ENCODE data around the gene MMP25.
"Not testable (repeated sequence)": the region's sequence is repeated elsewhere in the genome, so short reads cannot be mapped to it uniquely, and the experiment has no call there.

Gene MMP25

DNA sequence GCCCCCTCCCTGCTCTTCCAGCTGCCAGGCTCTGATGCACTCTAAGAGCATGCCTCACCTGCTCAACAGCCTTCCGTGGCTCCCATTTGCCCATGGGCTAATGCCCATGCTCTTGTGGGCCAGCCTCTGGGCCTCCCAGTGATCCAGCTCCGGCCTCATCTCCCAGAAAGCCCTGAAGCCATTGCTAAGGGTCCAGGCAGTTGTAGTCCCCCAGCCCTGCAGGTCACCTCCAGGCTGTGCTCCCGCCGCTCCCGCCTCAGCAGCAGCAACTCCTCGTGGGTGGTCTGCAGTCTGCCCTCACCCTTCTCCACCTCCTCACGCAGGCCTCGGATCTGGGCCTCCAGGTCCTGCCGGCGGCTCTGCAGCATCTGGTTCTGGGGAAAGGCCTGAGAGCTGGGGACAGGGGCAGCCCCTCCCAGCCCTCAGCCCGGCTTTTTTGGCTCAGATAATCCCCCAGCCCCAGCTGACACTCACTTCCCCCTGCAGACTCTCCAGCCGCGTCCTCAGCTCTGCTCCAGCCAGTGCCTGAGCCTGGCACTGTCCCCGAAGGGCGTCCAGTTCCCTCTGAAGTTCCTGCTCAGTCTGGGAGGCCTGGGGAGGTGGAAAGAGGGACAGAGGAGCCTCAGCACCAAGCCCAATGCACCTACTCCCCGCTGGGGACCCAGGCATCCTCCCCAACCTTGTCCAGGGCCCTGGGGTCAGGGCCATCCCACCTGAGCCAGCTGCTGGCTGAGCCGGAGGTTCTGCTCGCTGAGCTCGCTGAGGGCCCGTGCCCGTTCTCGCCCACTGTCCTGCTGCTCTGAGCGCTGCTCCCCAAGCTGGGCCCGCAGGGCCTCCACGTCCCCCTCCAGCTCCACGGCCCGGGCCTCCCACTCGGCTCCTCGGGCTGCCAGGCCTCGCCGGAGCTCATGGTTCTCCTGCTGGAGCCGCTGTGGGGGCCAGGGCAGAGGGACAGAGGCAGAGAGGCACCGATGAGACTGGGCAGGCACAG, 15.8 kb upstream of the MMP25 start:
- DNase-seq = no peak

DNA sequence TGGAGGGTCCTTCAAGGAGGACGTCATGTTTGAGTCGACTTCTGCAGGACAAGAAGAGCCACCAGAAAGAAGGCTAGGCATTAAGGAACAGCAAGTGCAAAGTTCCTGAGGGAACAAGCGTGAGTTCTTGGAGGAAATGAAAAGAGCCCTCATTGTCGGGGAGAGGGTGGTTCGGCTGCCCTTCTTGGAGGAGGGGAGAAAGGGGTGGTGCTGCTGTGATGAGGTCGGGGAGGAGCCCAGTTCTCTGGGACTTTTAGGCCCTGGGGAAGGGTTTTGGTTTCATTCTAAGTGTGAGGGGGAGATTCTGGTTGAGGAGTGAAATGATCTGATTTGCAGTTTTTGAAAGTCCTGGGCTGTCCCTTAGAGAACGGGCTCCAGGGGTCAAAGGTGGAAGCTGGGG, 13.7 kb upstream of the MMP25 start:
- no peak for DNase-seq

DNA sequence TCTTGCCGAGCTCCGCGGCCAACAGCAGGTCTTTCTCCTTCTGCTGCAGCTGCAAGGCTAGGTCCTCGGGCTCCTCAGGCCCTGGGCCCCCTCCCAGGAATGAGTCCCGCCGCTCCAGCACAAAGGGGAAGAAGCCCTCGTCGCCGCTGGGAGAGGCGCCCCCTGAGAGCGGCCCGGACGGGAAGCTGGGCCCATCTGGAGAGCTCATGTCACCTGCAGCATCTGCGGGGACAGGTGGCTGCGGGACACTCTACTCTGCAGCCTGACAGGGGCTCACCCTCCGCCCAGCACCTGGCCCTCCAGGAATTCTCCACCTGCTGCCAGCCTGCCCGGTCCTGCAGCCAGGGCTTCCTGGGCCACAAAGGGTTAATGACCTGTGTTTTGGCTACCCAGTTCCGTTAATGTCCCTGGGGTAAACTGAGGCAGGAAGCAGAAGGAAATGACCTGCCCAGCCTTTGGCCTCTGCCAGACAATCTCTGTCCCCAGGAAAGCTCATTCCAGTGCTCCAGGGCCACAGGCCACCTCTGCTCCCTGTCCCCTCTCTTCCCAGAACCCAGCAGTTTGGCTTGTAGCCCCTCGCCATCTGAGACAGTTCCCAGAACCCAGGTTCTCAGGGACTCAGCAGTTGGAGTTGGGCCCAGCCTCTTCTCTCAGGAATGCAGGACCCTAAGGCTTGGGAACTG, 10.9 kb upstream of the MMP25 start:
- no peak for DNase-seq

DNA sequence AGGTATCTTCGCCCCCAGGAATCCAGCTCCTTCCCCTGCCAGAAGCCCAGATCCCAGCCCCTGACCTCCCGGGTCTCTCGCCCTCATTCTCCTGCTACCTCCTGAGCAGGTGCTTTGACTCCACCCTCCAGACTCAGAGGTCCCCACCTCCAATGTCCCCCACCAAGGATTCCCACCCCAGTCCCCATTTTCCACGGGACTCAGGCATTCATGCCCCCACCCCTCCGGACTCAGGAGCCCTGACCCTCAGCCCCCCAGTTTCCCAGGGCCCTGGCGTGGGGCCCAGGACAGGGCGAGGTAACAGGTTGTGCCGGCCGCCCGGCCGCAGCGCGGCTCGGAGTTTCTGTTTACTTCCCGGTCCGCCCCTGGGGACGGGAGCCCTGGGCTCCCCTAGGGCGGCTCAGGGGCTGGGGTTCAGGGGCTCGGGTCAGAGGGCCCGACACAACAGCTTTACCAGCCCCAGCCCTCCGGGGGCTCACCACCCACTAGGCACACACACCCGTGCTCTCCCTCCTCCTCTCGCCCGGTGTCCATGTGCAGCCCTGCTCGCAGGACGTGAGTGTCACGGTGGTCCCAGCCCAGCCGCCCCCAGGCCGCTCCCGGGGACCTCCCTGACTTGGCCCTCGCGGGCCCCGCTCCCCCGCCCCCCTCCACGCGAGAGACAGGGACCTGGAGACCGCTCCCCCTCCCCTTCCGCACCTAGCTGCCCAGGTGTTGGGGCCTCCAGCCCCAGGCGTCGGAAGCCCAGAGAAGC, 10.2 kb upstream of the MMP25 start:
- no peak for DNase-seq

DNA sequence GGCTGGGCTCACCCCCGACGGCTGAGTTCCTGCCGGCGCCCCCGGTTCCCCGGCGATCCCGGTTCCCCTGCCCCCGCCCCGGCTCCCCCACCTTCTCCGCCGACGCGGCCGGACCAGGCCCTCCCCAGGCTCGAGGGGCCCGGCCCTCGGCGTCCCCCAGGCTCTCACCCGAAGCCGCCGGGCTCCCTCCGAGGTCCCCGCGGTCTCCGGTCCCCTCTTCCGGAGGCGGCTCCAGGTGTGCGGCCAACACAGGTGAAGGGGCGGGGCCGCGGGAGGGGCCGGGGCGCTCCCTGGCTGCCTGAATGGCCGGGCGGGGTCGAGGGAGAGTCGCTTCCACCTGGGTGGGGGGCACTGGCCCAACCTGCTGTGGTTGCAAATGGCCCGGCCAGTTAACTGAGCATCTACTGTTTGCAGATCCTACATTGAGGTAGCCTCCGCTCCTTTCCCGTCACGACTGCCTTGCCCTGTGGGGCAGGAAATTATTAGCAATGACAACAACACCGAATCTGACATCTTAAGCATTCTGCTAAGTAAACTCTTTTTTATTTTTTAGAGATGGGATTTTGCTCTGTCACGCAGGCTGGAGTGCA, 9.5 kb upstream of the MMP25 start, which contains the start of gene BICDL2:
BICDL2 (minus strand) TSS at position 219 of the 590 bp plus-strand sequence. CDS start 1,448 bp downstream, outside the sequence.
- DNase-seq = no peak

DNA sequence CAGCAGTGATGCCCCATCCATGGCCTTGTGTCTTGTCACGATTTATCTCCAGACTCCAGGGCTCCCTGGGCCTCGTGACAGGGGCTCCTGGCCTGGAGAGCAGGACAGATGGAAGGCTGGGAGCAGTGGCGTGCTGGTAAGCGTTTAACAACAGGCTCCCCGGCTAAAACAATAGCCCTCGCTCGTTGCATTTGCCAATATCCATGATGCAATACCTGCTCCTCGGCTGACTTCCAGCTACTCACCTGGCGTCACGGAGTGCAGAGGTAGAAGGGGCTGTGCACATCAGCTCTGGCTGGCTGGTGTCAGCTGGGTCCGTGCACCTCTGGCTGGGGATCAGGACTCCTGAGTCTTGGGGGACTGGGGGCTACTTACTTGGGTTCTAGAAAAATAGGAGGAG, 8.1 kb upstream of the MMP25 start:
- DNase-seq = no peak

DNA sequence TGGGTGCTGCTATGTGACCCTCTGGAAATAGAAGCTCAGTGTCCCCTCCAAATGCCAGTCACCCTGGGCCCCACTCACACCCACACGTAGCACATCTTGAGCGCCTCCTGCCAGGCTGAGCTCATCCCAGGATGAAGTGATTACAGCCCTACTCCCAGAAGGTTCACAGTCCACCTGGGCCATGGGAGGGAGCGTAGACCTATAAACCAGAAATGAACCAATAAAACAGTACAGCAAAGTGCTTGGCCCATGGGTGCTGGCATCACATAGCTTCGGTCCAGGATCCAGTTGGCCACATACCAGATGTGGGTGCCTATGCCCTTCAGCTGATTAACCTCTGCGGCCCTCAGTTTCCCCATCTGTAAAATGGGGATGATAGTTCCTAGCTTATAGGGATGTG, 7.5 kb upstream of the MMP25 start:
- no peak for DNase-seq

DNA sequence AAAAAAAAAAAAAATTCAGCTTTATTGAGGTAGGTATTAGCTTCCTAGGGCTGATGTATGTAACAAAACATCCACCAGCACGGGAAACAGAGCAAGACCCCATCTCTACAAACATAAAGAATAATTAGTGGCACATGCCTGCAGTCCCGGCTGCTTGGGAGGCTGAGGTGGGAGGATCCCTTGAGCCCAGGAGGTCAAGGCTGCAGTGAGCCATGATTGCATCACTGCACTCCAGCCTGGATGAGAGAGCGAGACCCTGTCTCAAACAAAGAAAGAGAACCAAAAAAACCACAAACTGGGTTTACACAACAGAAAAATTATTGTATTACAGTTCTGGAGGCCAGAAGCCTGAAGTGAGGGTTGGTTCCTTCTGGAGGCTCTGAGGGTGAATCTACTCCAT, 4.0 kb upstream of the MMP25 start:
- DNase-seq = no peak

DNA sequence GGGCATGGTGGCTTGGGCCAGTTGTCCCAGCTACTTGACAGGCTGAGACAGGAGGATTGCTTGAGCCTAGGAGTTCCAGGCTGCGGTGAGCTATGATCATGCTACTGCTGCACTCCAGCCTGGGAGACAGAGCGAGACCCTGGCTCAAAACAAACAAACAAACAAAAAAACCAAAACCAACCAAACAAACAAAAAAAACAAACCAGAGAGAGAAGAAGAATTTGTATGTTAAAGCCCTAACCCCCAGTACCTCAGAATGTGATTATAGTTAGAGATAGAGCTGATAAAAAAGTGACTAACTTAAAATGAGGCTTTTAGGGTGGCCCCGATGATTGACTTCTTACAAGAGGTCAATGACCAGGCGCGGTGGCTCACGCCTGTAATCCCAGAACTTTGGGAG, 1.7 kb upstream of the MMP25 start:
- DNase-seq = no peak

DNA sequence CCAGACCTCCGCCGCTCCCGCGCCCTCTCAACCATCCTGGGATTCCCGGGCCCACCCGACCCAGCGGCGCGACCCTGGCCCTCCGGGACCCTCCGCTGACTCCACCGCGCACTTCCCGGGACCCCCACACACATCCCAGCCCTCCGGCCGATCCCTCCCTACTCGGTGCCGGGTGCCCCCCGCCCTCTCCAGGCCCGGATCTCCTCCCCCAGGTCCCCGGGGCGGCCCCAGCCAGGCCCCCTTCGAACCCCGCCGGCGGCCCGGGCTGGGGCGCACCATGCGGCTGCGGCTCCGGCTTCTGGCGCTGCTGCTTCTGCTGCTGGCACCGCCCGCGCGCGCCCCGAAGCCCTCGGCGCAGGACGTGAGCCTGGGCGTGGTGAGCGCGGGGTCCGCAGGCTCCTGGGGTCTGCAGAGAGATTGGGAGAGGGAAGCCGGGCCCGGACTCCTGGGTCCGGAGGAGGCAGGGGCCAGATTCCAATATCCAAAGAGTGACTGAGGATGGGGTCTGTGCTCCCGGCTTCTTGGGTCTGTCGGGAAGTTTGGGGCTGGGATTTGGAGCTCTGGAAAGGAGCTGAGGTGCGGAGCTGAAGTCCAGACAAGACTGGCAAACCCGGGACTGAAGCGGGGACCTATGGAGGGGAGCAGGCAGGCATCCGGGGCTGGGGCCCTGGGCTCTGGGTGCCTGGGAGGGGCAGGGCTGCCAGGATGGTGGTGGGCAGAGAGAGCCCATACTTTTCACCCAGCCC, 453 bp downstream of the MMP25 start:
- no peak for DNase-seq

DNA sequence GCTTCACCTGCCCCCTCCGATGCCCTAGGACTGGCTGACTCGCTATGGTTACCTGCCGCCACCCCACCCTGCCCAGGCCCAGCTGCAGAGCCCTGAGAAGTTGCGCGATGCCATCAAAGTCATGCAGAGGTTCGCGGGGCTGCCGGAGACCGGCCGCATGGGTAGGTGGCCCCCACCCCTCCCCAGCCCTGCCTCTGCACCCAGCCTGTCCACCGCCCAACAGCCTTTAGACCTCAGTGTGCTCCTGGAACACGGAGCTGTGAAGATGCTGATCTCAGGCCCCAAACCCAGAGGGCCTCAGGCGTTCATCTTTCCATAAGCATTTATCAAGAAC, 993 bp downstream of the MMP25 start:
- no peak for DNase-seq

DNA sequence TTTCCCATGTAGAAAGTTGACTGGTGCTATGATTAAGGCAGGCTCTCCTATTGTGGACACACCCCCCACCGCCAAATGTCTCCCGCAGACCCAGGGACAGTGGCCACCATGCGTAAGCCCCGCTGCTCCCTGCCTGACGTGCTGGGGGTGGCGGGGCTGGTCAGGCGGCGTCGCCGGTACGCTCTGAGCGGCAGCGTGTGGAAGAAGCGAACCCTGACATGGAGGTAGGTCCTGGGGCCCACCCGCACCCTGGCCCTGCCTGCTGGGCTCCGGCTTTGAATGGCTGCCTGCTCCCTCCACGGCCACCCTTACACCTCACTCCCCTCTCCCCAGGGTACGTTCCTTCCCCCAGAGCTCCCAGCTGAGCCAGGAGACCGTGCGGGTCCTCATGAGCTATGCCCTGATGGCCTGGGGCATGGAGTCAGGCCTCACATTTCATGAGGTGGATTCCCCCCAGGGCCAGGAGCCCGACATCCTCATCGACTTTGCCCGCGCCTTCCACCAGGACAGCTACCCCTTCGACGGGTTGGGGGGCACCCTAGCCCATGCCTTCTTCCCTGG, 3.6 kb downstream of the MMP25 start:
- no peak for DNase-seq

DNA sequence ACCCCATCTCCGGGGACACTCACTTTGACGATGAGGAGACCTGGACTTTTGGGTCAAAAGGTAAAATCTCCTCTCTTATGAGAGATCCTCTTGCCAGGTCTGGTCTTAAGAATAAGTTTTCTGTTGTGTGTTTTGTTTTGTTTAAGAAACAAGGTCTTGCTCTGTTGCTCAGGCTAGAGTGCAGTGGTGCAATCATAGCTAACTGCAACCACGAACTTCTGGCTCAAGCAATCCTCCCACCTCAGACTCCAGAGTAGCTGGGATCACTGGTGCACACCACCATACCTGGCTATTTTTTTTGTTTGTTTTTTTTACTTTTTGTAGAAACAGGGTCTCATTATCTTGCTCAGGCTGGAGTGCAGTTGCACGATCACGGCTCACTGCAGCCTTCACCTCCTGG, 4.1 kb downstream of the MMP25 start:
- no peak for DNase-seq

DNA sequence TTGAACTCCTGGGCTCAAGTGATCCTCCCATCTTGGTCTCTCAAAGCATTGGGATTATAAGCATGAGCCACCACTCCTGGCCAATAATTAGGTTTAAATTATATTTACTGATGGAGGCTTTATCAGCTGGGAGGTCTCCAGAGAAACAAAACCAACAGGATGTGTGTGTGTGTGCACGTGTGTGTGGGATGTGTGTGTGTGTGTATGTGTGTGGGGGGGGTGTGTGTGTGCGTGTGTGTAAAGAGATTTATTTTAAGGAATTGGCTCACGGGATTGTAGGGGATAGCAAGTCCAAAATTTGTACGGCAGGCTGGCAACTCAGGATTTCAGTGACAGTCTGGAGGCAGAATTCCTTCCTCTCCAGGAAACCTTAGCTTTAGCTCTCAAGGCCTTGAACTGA, 4.6 kb downstream of the MMP25 start:
- no peak for DNase-seq

DNA sequence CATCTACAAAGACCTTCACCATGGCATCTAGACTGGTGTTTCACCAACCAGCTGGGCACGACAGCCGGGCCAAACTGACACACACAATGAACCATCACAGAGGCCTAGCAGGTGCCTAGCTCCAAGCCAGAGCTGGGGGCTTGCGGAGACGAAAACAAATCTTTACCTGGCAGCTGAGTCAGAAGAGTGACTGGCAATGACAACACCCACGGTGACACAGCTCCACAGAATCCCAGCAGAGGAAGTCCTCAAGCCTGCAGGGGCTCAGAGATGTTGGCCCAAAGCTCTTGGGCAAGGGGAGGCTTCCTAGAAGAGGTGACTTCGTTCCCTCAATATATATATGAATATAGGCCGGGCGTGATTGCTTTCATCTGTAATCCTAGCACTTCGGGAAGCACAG, 5.1 kb downstream of the MMP25 start:
- DNase-seq = no peak

DNA sequence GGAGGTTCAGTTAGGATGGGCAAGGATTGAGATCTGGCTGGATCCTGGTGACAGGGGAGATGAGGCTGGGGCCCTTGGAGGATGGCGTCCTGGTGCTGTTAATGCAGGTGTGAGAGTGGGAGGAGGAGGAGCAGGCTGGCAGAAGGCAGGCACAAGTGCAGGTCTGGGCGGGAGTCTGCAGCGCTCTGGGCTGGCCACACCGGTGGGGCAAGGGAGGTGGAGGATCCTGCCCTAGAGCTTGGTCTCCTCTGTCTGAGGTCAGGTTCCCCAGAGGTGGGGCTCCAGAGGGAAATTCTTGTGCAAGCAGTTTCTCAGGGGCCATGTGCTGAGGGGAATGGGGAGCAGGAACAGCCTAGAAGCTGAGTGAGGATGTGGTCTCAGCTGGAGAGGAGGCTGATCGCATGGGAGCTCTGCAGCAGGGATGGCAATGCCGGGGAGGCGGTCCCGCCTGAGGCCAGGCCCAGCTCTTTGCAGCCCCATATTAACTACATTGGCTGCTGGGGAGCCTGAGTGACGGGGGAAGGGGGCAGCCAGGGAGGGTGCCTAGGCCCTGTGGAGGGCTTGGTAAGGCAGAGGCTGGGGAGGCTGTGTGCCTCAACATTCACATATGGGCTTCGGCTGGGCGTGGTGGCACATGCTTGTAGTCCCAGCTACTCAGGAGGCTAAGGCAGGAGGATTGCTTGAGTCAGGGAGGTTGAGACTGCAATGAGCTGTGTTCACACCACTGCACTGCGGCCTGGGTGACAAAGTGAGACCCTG, 6.4 kb downstream of the MMP25 start:
- not testable (repeated sequence) for DNase-seq

DNA sequence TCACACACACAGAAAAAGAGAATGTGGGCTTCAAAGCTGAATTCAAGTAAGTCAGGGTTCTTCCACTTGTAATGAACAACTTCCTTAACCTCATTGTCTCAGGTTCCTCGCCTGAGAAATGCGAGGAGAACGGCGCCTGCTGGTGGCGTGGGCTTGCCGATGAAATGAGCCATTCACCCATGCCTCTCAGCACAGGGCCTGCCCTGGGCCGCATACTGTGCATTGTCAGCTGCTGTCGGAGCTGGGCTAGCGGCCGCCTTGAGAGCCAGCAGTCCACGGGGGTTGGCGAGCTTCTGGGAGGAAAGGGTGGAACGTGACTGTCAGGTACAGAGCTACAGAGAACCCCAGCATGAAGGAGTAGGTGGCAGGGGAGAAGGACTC, 7.0 kb downstream of the MMP25 start:
- DNase-seq = not testable (repeated sequence)

DNA sequence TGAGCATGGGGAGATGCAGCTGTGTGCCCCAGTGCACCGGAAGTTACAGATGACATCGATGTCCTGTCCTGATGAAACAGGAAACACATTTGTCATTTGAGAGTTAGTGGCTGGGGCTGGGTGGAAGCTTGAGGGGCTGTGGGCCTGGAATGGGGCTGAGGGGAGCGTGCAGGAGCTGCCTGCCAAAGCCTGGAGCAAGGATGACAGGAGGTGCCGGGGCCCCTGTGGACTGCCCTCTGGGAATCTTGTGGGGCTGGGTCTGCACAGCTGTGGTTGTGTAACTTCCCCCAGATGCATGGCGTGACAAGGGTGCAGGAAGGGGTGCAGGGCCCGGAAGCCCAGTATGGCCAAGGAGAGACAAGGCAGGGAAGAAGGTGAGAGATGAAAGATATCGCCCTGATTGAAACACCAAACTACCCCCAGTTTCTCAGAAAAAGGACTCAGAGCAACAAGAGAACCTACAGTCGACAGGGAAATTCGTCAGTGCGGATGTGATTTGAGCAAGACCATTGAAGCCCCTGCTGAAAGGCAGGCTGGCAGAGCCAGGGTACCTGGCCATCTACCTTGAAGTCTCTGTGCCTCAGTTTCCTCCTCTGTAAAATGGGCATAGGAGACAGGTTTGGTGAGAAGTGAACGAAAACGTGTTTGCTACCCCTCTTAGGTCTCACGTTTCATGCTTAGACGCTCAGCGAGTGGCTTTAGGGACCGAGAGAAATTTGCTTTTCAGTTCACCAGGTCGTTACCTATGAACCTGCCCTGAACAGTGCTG, 8.8 kb downstream of the MMP25 start:
- no peak for DNase-seq

DNA sequence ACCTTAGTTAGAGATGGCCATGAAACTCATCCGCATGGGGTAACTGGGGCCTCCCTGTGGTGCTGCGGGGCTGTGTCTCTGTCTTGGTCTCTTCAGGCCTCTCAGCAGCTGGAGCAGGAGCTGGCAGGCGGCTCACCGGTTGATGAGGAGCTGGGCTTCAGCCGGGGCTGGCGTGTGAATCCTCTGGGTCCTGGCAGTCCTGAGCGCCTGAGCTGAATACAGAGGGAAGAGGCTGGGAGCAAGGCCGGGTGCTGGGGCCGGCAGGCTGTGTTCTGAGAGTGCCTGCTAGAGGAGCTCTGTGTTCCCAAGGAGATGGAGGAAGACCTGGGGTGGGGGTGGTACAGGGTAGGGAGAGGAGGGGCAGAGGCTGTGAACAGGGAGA, 9.4 kb downstream of the MMP25 start:
- not testable (repeated sequence) for DNase-seq

Data from NCI-H1048 (cell line).